ENCODE measurements around the gene ALDH3B2.
"Not testable (repeated sequence)": the region's sequence is repeated elsewhere in the genome, so short reads cannot be mapped to it uniquely, and the experiment has no call there.

DNA sequence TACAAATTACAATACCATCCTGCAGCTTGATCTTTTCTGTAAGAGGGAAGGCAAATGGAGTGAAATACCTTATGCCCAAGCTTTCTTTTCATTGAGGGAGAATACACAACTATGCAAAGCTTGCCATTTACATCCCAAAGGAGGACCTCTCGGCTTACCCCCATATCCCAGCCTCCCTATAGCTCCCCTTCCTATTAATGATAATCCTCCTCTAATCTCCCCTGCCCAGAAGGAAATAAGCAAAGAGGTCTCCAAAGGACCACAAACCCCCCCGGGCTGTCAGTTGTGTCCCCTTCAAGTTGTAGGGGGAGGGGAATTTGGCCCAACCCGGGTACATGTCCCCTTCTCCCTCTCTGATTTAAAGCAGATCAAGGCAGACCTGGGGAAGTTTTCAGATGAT, 52.5 kb downstream of the ALDH3B2 start:
- not testable (repeated sequence) for TF ChIP-seq POLR2A, CTCF, POLR2AphosphoS5, EP300 (IDR thresholded peaks at IDR 0.05)

All from stomach (tissue), 4 donors.